NB4 (cell line): ENCODE measurements around the gene MECR.

Source experiments
- POLR2A ChIP-seq: IDR thresholded peaks from 2 replicates; pipeline ENCODE4 v1.6.1; 2011; ENCODE audit warnings: mild to moderate bottlenecking; ENCODE audit not compliant: insufficient read length; ENCODE audit errors: extremely low read depth
- TF ChIP-seq, protein P1 (sequence below): IDR thresholded peaks from one replicate; pipeline ENCODE4 v1.5.1; 2012; ENCODE audit warnings: low read depth, low read length
- TF ChIP-seq, protein P2 (sequence below): IDR thresholded peaks from 2 replicates; pipeline ENCODE4 v1.6.1; 2011; ENCODE audit warnings: low read depth, low read length

DNA sequence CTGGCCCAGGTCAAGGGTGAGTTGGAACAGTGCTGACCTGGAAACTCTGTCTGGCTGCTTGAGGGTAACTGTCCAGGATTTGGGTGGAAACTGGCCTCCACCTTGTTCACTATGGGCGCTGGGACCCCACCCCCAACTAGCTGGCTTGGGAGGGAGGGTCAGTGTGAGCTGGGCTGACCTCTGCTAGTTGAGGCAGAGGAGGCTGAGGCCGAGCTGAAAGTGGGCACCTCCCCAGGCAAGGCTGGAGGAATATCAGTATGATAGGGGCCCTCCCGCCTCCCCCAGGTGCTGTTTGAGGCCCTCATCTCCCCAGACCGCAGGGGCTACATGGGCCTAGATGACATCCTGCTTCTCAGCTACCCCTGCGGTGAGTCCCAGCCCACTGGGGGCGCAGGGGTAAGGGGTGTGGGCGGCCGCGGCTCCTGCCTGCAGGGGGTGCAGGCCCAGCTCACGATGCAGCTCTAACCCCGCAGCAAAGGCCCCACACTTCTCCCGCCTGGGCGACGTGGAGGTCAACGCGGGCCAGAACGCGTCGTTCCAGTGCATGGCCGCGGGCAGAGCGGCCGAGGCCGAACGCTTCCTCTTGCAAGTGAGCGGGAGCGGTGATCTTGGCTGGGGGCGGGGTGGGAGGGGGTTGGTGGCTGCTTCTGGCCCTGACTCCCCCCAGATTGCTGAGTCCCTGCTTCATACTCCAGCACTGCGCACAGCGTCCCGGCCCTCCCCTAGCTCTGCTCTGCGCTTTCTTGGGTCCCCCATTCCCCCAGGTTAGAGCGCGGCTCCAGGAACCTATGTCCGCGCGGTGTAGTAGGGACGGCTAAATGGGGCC lies 28.5 kb upstream of the MECR start:
- TF ChIP-seq, protein P1, sequence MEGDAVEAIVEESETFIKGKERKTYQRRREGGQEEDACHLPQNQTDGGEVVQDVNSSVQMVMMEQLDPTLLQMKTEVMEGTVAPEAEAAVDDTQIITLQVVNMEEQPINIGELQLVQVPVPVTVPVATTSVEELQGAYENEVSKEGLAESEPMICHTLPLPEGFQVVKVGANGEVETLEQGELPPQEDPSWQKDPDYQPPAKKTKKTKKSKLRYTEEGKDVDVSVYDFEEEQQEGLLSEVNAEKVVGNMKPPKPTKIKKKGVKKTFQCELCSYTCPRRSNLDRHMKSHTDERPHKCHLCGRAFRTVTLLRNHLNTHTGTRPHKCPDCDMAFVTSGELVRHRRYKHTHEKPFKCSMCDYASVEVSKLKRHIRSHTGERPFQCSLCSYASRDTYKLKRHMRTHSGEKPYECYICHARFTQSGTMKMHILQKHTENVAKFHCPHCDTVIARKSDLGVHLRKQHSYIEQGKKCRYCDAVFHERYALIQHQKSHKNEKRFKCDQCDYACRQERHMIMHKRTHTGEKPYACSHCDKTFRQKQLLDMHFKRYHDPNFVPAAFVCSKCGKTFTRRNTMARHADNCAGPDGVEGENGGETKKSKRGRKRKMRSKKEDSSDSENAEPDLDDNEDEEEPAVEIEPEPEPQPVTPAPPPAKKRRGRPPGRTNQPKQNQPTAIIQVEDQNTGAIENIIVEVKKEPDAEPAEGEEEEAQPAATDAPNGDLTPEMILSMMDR = no peak
- TF ChIP-seq POLR2A = no peak
- TF ChIP-seq, protein P2, sequence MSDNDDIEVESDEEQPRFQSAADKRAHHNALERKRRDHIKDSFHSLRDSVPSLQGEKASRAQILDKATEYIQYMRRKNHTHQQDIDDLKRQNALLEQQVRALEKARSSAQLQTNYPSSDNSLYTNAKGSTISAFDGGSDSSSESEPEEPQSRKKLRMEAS = no peak
